PC-9 (cell line): ENCODE measurements around the gene CELSR2. TPM values are rescaled to one million over a fixed set of nuclear protein-coding genes. Genes with fewer than 3 reads are reported as not detected.

Source experiments
- BruUV-seq: library from RNA; stranded (reverse); fragments of 400-500 nt; replicated peaks from 2 replicates; lab custom pipeline; 2021; lab: Mats Ljungman, UMichigan
- CTCF ChIA-PET: fragments of 300-600 bp; sonication (Branson Sonifier 250); formaldehyde crosslinking; loops from one replicate; lab custom pipeline; 2022; ENCODE audit warnings: antibody characterized with exemption; lab: Charles Lee
- POLR2A ChIA-PET: fragments of 300-600 bp; sonication (Branson Sonifier 250); formaldehyde crosslinking; loops from one replicate; lab custom pipeline; 2022; ENCODE audit warnings: antibody characterized with exemption; ENCODE audit not compliant: unreplicated experiment; lab: Charles Lee
- DNase-seq, 2 experiments: peaks; one replicate each; pipeline versions ENCODE4 v3.0.0 to v3.0.0-alpha.2; 2015 to 2022; ENCODE audit warnings: mixed read lengths in 1 of 2
- H2AFZ ChIP-seq: fragments of 200-600 bp; sonication (generic); 2 replicates; pipeline ENCODE4 v1.8.1; 2017; ENCODE audit warnings: antibody characterized with exemption
- H3F3A ChIP-seq: fragments of 200-600 bp; sonication (generic); 2 replicates; pipeline ENCODE4 v1.8.1; 2017; ENCODE audit warnings: antibody characterized with exemption, mild to moderate bottlenecking, low read depth; ENCODE audit not compliant: insufficient read depth
- H3K27ac ChIP-seq: fragments of 200-600 bp; sonication (generic); 2 replicates; pipeline ENCODE4 v1.6.1; 2016; ENCODE audit warnings: mixed run types
- H3K27me3 ChIP-seq: fragments of 200-600 bp; sonication (generic); 2 replicates; pipeline ENCODE4 v1.6.1; 2016; ENCODE audit warnings: low read depth, mixed run types; ENCODE audit not compliant: insufficient read depth
- H3K36me3 ChIP-seq: fragments of 200-600 bp; sonication (generic); 2 replicates; pipeline ENCODE4 v1.6.1; 2016; ENCODE audit warnings: low read depth, mixed run types
- H3K4me1 ChIP-seq: fragments of 200-600 bp; sonication (generic); replicated peaks from 2 replicates; pipeline ENCODE4 v1.6.1; 2016; ENCODE audit warnings: mixed run types; ENCODE audit not compliant: insufficient read depth
- H3K4me2 ChIP-seq: fragments of 200-600 bp; sonication (generic); 2 replicates; pipeline ENCODE4 v1.6.1; 2017; ENCODE audit warnings: mixed run types
- H3K4me3 ChIP-seq: fragments of 200-600 bp; sonication (generic); 2 replicates; pipeline ENCODE4 v1.6.1; 2016; ENCODE audit warnings: mixed run types
- H3K79me2 ChIP-seq: fragments of 200-600 bp; sonication (generic); 2 replicates; pipeline ENCODE4 v1.6.1; 2017; ENCODE audit warnings: low read depth, mixed run types
- H3K9me2 ChIP-seq: fragments of 200-600 bp; sonication (generic); 2 replicates; pipeline ENCODE4 v1.8.1; 2017; ENCODE audit warnings: mild to moderate bottlenecking; ENCODE audit not compliant: insufficient read depth
- H3K9me3 ChIP-seq: fragments of 200-600 bp; sonication (generic); 2 replicates; pipeline ENCODE4 v1.8.1; 2016; ENCODE audit warnings: low read depth; ENCODE audit not compliant: insufficient read depth
- H4K20me1 ChIP-seq: fragments of 200-600 bp; sonication (generic); 2 replicates; pipeline ENCODE4 v1.8.1; 2017; ENCODE audit not compliant: insufficient read depth
- EZH2 ChIP-seq: fragments of 200-600 bp; sonication (generic); IDR thresholded peaks from 2 replicates; pipeline ENCODE4 v1.8.0; 2017; ENCODE audit warnings: antibody characterized with exemption, low read depth
- intact Hi-C: fragments of 100-400 bp; cut with micrococcal nuclease; formaldehyde crosslinking; loops from one replicate; pipeline ENCODE4 v1.10.0; 2022; ENCODE audit not compliant: unreplicated experiment
- total RNA-seq: library from RNA; stranded (reverse); gene quantifications from 2 replicates; pipeline ENCODE4 v1.2.3, GENCODE V29; 2021
- TF ChIP-seq, protein P1 (sequence below): fragments of 200-600 bp; sonication (generic); conservative IDR thresholded peaks from 2 replicates; pipeline ENCODE4 v1.6.1; 2017; ENCODE audit warnings: mixed run types, antibody characterized with exemption, mild to moderate bottlenecking, moderate library complexity

The CELSR2 gene
- total RNA-seq, 1 experiment from 2014 or later = 19.5 TPM

DNA sequence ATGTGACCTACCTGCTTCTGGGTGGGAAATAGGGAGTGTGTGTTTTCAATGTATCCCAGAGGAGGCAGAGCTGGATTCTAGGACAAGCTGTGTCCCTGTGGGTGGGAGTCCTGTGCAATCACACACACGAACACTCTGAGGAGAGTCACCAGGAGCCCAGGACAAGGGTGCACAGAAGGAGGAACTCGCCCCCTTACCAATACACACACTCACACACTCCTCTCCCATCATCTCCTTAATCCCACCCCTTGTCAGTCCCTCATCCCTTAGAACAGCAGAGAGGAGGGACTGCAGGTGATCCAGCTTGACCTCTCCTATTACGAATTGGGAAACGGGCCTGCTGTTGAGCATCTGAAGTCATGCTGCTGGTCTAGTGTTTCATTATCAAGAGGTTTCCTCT lies 65.9 kb downstream of the CELSR2 start:
- H3K4me1 ChIP-seq = no peaks in the 10 kb centered on the region
- H3K9me3 ChIP-seq = no peaks in the 10 kb centered on the region
- no peak overlapping the region for H3K4me2 ChIP-seq
- no peaks in the 10 kb centered on the region for H3K27me3 ChIP-seq
- ChIA-PET POLR2A (no interaction called here), CTCF (no interaction called here)
- H3F3A ChIP-seq = no peaks in the 10 kb centered on the region
- no peaks in the 10 kb centered on the region for H4K20me1 ChIP-seq
- no peak overlapping the region for H3K4me3 ChIP-seq
- no peaks in the 10 kb centered on the region for H3K36me3 ChIP-seq
- no peak for DNase-seq
- no peak overlapping the region for H2AFZ ChIP-seq
- H3K79me2 ChIP-seq = no peaks in the 10 kb centered on the region
- TF ChIP-seq, protein P1, sequence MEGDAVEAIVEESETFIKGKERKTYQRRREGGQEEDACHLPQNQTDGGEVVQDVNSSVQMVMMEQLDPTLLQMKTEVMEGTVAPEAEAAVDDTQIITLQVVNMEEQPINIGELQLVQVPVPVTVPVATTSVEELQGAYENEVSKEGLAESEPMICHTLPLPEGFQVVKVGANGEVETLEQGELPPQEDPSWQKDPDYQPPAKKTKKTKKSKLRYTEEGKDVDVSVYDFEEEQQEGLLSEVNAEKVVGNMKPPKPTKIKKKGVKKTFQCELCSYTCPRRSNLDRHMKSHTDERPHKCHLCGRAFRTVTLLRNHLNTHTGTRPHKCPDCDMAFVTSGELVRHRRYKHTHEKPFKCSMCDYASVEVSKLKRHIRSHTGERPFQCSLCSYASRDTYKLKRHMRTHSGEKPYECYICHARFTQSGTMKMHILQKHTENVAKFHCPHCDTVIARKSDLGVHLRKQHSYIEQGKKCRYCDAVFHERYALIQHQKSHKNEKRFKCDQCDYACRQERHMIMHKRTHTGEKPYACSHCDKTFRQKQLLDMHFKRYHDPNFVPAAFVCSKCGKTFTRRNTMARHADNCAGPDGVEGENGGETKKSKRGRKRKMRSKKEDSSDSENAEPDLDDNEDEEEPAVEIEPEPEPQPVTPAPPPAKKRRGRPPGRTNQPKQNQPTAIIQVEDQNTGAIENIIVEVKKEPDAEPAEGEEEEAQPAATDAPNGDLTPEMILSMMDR = no peak
- no peak for TF ChIP-seq EZH2
- intact Hi-C loops = no loop called here
- no TSS peak for BruUV-seq
- H3K27ac ChIP-seq = no peak overlapping the region
- H3K9me2 ChIP-seq = no peaks in the 10 kb centered on the region

DNA sequence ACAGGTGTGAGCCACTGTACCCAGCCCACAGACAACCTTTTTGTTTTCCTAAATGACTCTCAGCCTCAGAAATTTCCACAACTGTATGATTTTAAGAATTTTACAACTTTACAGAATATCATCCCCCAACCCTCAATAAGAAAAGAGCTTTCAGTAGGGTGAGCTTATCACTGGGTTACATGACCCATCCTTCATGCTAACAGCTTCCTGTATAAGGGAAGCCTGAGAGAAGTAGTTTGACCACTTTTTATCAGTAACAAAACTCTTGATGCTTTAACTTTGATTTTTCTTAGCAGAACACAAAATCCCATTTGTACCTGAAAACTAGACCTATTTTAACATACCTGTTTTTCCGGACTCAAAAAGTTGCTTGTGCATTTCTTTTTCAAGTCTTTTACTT lies 67.2 kb downstream of the CELSR2 start:
- Histone ChIP-seq H3K36me3 (no peaks in the 10 kb centered on the region), H3F3A (no peaks in the 10 kb centered on the region), H3K4me2 (no peak overlapping the region), H3K4me1 (no peaks in the 10 kb centered on the region), H3K4me3 (no peak overlapping the region), H3K79me2 (no peaks in the 10 kb centered on the region), H3K9me2 (0 out of 2 replicates have a peak, but pooled peaks cover 4% of the 10 kb centered on the region), H2AFZ (no peak overlapping the region), H3K27me3 (no peaks in the 10 kb centered on the region), H3K9me3 (no peaks in the 10 kb centered on the region), H4K20me1 (no peaks in the 10 kb centered on the region), H3K27ac (no peak overlapping the region)
- TF ChIP-seq, protein P1 = no peak
- no peak for TF ChIP-seq EZH2
- no TSS peak for BruUV-seq
- ChIA-PET POLR2A (no interaction called here), CTCF (no interaction called here)
- intact Hi-C loops = no loop called here
- DNase-seq = no peak

DNA sequence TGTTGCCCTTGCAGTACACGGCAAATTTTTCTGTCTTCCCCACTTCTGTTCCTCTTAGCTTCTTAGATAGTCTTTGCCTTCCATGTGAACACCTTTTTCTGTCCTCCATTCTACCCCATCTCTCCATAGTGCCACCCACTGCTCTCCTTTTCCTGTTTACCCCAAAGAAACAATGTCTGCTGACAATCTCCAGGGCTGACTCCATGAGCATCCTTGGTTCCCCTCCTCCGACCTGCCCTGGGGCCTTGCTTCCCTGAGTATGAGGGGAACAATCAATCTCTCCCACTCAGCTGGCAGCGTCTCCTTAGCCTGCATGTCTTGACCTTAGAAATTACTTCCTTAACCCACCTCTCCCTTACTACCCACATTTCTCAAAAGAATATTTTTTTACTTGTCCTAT lies 69.8 kb downstream of the CELSR2 start:
- TF ChIP-seq, protein P1 = no peak
- no peak for TF ChIP-seq EZH2
- no TSS peak for BruUV-seq
- Histone ChIP-seq H3K27me3 (no peaks in the 10 kb centered on the region), H3K4me2 (no peak overlapping the region), H3F3A (no peaks in the 10 kb centered on the region), H3K9me3 (no peaks in the 10 kb centered on the region), H3K36me3 (peaks cover 4% of the 10 kb centered on the region; the same call in 1 of the 2 replicates), H2AFZ (no peak overlapping the region), H3K4me1 (no peaks in the 10 kb centered on the region), H3K4me3 (no peak overlapping the region), H3K27ac (no peak overlapping the region), H4K20me1 (no peaks in the 10 kb centered on the region), H3K9me2 (0 out of 2 replicates have a peak, but pooled peaks cover 4% of the 10 kb centered on the region), H3K79me2 (no peaks in the 10 kb centered on the region)
- POLR2A ChIA-PET = no interaction called here
- intact Hi-C loops = no loop called here
- CTCF ChIA-PET = no interaction called here
- DNase-seq = no peak
